ENCODE data around the gene GPN1. TPM values are rescaled to one million over a fixed set of nuclear protein-coding genes. Genes with fewer than 3 reads are reported as not detected.
"Not testable (repeated sequence)": the region's sequence is repeated elsewhere in the genome, so short reads cannot be mapped to it uniquely, and the experiment has no call there.

Gene GPN1
- total RNA-seq, 1 experiment from 2014 or later, result 48.5 TPM

GRCh38 chr2:27626921-27627320, 1.9 kb upstream of the GPN1 start:
- not testable (repeated sequence) for H2BK120ac ChIP-seq (ENCODE audit: low read depth, low read length, poor library complexity, severe bottlenecking); H3K9me3 Mint-ChIP-seq; H2AK5ac ChIP-seq (ENCODE audit: insufficient read length, low read length); H3K4ac ChIP-seq (ENCODE audit: low read depth, low read length); H3K4me2 ChIP-seq (ENCODE audit: insufficient read depth, insufficient read length, low read length); H4K20me1 ChIP-seq (ENCODE audit: control insufficient read depth, insufficient read depth, insufficient read length); H3K56ac ChIP-seq (ENCODE audit: insufficient read length, low read depth, low read length); H3K4me3 Mint-ChIP-seq; H3K79me1 ChIP-seq (ENCODE audit: insufficient read depth, low read depth, low read length, poor library complexity, severe bottlenecking); H3K27me3 ChIP-seq (ENCODE audit: insufficient read depth, low read length); H3K27me3 Mint-ChIP-seq (ENCODE audit: low read depth); H4K8ac ChIP-seq (replicated peaks; ENCODE audit: insufficient read length, low read depth, low read length); DNase-seq; H3K9me3 ChIP-seq (ENCODE audit: control insufficient read depth, low read depth, low read length); H4K5ac ChIP-seq (ENCODE audit: insufficient read length, low read depth, low read length); H3K23ac ChIP-seq (ENCODE audit: insufficient read length, low read depth, low read length); H2BK5ac ChIP-seq (ENCODE audit: insufficient read length, low read length); H3K9ac ChIP-seq (ENCODE audit: extremely low read depth, insufficient read length, low read length); H3T11ph ChIP-seq (ENCODE audit: low read length); H3K4me1 ChIP-seq (ENCODE audit: insufficient read depth, low read length); H3K14ac ChIP-seq (ENCODE audit: insufficient read depth, low read length); H3K27ac ChIP-seq (ENCODE audit: insufficient read length, low read depth, low read length); H3K18ac ChIP-seq (ENCODE audit: insufficient read length, low read depth, low read length); H2BK20ac ChIP-seq (ENCODE audit: low read depth, low read length, poor library complexity, severe bottlenecking); H2BK12ac ChIP-seq (ENCODE audit: insufficient read length, low read depth, low read length); H4K91ac ChIP-seq (ENCODE audit: insufficient read length, low read depth, low read length); H3K23me2 ChIP-seq (ENCODE audit: insufficient read length, low read depth, low read length, poor library complexity, severe bottlenecking); H2AFZ ChIP-seq (ENCODE audit: low read length); H2BK15ac ChIP-seq (ENCODE audit: low read depth, low read length); H3K79me2 ChIP-seq (ENCODE audit: insufficient read depth, low read length)
- WGBS (ENCODE audit: extremely low coverage, insufficient read length, low lambda C conversion rate), result no CpG with 5 or more reads among the region's 3 CpGs
- Mint-ChIP-seq H3K36me3 (ENCODE audit: insufficient read depth in 1 of 3, low read depth in 3 of 3) (peaks cover 13 to 36% (median 30%) of the 10 kb centered on the region in 3 experiments), H3K4me1 (peaks cover 13 to 33% of the 10 kb centered on the region in 2 experiments), H3K27ac (0 out of 7 replicates have a peak overlapping the region, but pooled peaks of 2 of the 3 experiments have one; percentile 20 to 46)
